ENCODE data around the gene ADGRA1.

Gene ADGRA1

DNA sequence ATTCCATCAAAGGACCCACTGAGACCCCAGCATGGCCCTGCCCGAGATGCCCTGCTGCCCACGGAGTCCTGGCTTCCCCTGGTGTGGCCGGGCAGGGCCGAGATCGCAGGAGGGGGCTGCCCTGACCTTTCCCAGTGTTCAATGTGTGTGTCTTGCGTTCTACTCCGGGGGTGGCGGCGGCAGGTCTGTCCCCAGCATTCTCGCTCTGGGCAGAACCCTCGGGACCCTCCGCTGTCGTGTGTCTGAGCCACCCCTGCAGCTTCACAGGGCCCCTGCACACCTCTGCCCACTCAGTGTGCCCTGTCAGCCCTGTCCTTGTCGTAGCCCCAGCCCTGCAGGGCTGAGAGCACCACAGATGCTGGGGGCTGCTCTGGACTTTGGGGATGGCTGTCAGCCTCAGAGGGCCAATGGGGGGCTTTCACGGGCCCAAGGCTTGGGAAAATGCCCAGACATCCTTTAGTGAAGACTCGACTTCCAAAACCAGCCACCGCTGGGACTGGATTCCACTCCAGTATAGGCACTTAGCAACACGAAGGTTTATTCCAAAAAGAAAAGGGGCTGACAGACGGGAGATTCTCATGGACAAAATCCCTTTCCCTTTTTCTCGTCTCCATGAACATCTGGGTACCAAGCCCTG, 42.3 kb downstream of the ADGRA1 start (continued):
- TF ChIP-seq ESRRG (CRISPR knock-in tag; IDR thresholded peaks at IDR 0.05) = no peak
- TF ChIP-seq ZFP3 (CRISPR knock-in tag; IDR thresholded peaks at IDR 0.05) = no peak

GRCh38 chr10:133130602-133131001, 42.9 kb downstream of the ADGRA1 start:
- TF ChIP-seq ZNF70 (CRISPR knock-in tag; IDR thresholded peaks at IDR 0.05) (no peak), CREB5 (CRISPR knock-in tag; IDR thresholded peaks at IDR 0.05; ENCODE audit: low read depth) (no peak), TOX (CRISPR knock-in tag; IDR thresholded peaks at IDR 0.05; ENCODE audit: borderline replicate concordance) (no peak), ZFP30 (CRISPR knock-in tag; IDR thresholded peaks at IDR 0.05) (no peak), BACH2 (CRISPR knock-in tag; IDR thresholded peaks at IDR 0.05; ENCODE audit: borderline replicate concordance) (no peak), CSRNP3 (CRISPR knock-in tag; IDR thresholded peaks at IDR 0.05) (no peak), RARB (CRISPR knock-in tag; IDR thresholded peaks at IDR 0.05) (no peak), SNAI2 (CRISPR knock-in tag; IDR thresholded peaks at IDR 0.05) (no peak), PATZ1 (CRISPR knock-in tag; IDR thresholded peaks at IDR 0.05; ENCODE audit: borderline replicate concordance) (no peak), ZFP3 (CRISPR knock-in tag; IDR thresholded peaks at IDR 0.05) (no peak), PPARA (CRISPR knock-in tag; IDR thresholded peaks at IDR 0.05; ENCODE audit: borderline replicate concordance) (no peak), ISL1 (CRISPR knock-in tag; IDR thresholded peaks at IDR 0.05) (no peak), ZNF565 (CRISPR knock-in tag; conservative IDR thresholded peaks at IDR 0.05; ENCODE audit: low read depth) (no peak), POU6F1 (CRISPR knock-in tag; IDR thresholded peaks at IDR 0.05; ENCODE audit: borderline replicate concordance, low read depth) (no peak), TCF4 (CRISPR knock-in tag; IDR thresholded peaks at IDR 0.05; ENCODE audit: borderline replicate concordance) (no peak)
- no peak for ATAC-seq

GRCh38 chr10:133131053-133131452, 43.3 kb downstream of the ADGRA1 start:
- TF ChIP-seq ZC3H10 (CRISPR knock-in tag; IDR thresholded peaks at IDR 0.05) = no peak
- TF ChIP-seq, protein P1, sequence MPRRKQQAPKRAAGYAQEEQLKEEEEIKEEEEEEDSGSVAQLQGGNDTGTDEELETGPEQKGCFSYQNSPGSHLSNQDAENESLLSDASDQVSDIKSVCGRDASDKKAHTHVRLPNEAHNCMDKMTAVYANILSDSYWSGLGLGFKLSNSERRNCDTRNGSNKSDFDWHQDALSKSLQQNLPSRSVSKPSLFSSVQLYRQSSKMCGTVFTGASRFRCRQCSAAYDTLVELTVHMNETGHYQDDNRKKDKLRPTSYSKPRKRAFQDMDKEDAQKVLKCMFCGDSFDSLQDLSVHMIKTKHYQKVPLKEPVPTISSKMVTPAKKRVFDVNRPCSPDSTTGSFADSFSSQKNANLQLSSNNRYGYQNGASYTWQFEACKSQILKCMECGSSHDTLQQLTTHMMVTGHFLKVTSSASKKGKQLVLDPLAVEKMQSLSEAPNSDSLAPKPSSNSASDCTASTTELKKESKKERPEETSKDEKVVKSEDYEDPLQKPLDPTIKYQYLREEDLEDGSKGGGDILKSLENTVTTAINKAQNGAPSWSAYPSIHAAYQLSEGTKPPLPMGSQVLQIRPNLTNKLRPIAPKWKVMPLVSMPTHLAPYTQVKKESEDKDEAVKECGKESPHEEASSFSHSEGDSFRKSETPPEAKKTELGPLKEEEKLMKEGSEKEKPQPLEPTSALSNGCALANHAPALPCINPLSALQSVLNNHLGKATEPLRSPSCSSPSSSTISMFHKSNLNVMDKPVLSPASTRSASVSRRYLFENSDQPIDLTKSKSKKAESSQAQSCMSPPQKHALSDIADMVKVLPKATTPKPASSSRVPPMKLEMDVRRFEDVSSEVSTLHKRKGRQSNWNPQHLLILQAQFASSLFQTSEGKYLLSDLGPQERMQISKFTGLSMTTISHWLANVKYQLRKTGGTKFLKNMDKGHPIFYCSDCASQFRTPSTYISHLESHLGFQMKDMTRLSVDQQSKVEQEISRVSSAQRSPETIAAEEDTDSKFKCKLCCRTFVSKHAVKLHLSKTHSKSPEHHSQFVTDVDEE (CRISPR knock-in tag; IDR thresholded peaks at IDR 0.05) = no peak
- no peak for TF ChIP-seq TCF4 (CRISPR knock-in tag; IDR thresholded peaks at IDR 0.05; ENCODE audit: borderline replicate concordance)
- no peak for TF ChIP-seq BACH2 (CRISPR knock-in tag; IDR thresholded peaks at IDR 0.05; ENCODE audit: borderline replicate concordance)
- no peak for TF ChIP-seq ZFP30 (CRISPR knock-in tag; IDR thresholded peaks at IDR 0.05)
- no peak for TF ChIP-seq POU6F1 (CRISPR knock-in tag; IDR thresholded peaks at IDR 0.05; ENCODE audit: borderline replicate concordance, low read depth)
- no peak for TF ChIP-seq ZNF565 (CRISPR knock-in tag; conservative IDR thresholded peaks at IDR 0.05; ENCODE audit: low read depth)
- no peak for ATAC-seq
